ENCODE results near the gene GAB4. TPM values are rescaled to one million over a fixed set of nuclear protein-coding genes. Genes with fewer than 3 reads are reported as not detected.
"Not testable (repeated sequence)": the region's sequence is repeated elsewhere in the genome, so short reads cannot be mapped to it uniquely, and the experiment has no call there.

Gene GAB4
- polyA plus RNA-seq, 2 of the 4 experiments (the other 2 are of a cell fraction): not detected

DNA sequence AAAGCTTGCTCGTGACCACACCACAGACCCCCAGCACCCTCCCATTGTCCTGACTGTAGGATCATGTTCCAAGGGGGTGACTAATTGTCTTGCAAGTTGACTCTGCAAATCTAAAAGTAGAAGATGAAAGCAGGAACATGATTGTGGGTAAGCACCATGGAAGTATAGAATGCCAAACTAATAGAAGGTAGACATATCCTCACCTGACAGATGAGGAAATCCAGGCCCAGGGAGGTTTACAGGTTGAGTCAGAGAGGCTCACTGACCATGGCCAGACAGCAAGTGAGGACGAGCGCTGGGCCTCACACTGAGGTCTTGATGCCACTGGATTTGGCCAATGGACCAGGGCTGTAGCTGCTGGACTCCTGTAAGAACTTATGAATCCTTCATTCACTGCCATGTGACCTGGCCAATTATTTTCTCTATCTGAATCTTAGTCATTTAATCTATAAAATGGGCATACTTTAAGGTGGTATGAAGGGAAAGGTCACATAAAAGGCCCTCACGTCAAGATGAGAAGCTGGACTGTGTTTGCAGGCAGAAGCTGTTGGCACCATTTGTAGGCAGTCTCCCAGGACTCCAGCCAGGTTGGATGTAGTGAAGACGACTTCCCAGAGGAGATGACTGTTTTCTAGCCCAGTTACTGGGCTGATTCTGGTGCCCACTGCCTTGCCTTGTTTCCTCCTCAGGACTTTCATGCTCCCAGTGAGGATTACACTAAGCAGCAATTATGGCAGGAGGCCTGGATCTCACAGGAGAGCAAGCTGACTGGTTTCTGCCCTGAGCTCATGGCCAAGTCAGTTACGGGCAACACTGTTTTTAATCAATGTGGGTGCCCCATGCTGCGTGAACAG is 54.6 kb downstream of the GAB4 start:
- no peak for ATAC-seq
- H3K27ac ChIP-seq: no peak overlapping the region
- H3K4me3 ChIP-seq: no peak overlapping the region
- TF ChIP-seq HES2 (IDR thresholded peaks at IDR 0.05): no peak
- no peak for TF ChIP-seq MAZ (IDR thresholded peaks at IDR 0.05; ENCODE audit: borderline replicate concordance, low read depth, low read length)
- no peak for TF ChIP-seq PHF8 (IDR thresholded peaks at IDR 0.05; ENCODE audit: borderline replicate concordance, low read depth)
- TF ChIP-seq RFX5 (IDR thresholded peaks at IDR 0.05): no peak
- no peak for TF ChIP-seq CBX2 (IDR thresholded peaks at IDR 0.05; ENCODE audit: borderline replicate concordance, low read depth)
- TF ChIP-seq RARB (CRISPR knock-in tag; IDR thresholded peaks at IDR 0.05): no peak
- no peak for TF ChIP-seq SREBF2 (IDR thresholded peaks at IDR 0.05)
- TF ChIP-seq FOSB (CRISPR knock-in tag; IDR thresholded peaks at IDR 0.05): no peak
- no peak overlapping the region for H3K4me2 ChIP-seq
- FAIRE-seq: no peak
- H3K9me3 ChIP-seq: no peaks in the 10 kb centered on the region
- DNase-seq (ENCODE audit: low read depth in 1 of 2, low spot score in 1 of 2): no peak
- ChIA-PET CTCF (no interaction called here), POLR2A (no interaction called here)
- no peaks in the 10 kb centered on the region for H3K4me1 ChIP-seq
- 27% methylated on average over 7 of the region's 7 CpGs for WGBS (ENCODE audit: missing lambda C conversion rate)

- CTCF ChIA-PET: interaction anchor here (0.8 to 1.7 kb wide), 2 partner anchors 10 to 17 kb away, joined by 3 to 4 read pairs; no protein-coding TSS in a partner anchor
- TF ChIP-seq, protein P1, sequence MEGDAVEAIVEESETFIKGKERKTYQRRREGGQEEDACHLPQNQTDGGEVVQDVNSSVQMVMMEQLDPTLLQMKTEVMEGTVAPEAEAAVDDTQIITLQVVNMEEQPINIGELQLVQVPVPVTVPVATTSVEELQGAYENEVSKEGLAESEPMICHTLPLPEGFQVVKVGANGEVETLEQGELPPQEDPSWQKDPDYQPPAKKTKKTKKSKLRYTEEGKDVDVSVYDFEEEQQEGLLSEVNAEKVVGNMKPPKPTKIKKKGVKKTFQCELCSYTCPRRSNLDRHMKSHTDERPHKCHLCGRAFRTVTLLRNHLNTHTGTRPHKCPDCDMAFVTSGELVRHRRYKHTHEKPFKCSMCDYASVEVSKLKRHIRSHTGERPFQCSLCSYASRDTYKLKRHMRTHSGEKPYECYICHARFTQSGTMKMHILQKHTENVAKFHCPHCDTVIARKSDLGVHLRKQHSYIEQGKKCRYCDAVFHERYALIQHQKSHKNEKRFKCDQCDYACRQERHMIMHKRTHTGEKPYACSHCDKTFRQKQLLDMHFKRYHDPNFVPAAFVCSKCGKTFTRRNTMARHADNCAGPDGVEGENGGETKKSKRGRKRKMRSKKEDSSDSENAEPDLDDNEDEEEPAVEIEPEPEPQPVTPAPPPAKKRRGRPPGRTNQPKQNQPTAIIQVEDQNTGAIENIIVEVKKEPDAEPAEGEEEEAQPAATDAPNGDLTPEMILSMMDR (IDR thresholded peaks at IDR 0.05): no peak
- TF ChIP-seq RNF2 (IDR thresholded peaks at IDR 0.05; ENCODE audit: borderline replicate concordance, low read depth): no peak
- TF ChIP-seq HOXB5 (CRISPR knock-in tag; IDR thresholded peaks at IDR 0.05): no peak
- TF ChIP-seq HDAC2 (IDR thresholded peaks at IDR 0.05): no peak
- TF ChIP-seq HOXB13 (CRISPR knock-in tag; IDR thresholded peaks at IDR 0.05; ENCODE audit: low read depth): no peak
- TF ChIP-seq, protein P2, sequence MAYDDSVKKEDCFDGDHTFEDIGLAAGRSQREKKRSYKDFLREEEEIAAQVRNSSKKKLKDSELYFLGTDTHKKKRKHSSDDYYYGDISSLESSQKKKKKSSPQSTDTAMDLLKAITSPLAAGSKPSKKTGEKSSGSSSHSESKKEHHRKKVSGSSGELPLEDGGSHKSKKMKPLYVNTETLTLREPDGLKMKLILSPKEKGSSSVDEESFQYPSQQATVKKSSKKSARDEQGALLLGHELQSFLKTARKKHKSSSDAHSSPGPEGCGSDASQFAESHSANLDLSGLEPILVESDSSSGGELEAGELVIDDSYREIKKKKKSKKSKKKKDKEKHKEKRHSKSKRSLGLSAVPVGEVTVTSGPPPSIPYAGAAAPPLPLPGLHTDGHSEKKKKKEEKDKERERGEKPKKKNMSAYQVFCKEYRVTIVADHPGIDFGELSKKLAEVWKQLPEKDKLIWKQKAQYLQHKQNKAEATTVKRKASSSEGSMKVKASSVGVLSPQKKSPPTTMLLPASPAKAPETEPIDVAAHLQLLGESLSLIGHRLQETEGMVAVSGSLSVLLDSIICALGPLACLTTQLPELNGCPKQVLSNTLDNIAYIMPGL (CRISPR knock-in tag; IDR thresholded peaks at IDR 0.05; ENCODE audit: borderline replicate concordance): no peak
- no peak for ATAC-seq
These were observed 58.5 kb downstream of the GAB4 start for GRCh38 chr22:16949561-16949960.

DNA sequence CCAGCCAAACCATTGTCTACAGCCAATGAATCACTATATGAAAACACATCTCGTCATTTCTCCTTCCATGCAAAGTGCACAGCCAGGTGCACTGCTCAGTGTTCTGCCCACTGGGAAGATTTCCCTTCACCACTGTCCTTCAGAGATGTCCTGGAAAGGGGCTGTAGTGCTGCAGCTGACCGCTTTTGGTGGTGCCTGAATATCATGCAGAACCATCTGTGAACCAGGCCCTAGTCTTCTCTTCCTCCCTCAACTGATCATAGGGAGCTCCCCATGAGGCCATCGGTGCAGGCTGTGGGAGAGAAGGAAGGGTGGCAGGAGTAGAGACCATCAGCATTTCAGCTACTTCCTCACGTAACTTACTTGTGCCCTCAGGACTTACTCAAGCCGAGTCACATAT is 70.2 kb downstream of the GAB4 start:
- CTCF ChIA-PET: no interaction called here
- no peak for FAIRE-seq

More at GRCh38 chr22:16949561-16949960, 58.5 kb downstream of the GAB4 start:
- Histone ChIP-seq H3K27ac (no peak overlapping the region), H3K4me3 (no peak overlapping the region), H3K4me1 (no peaks in the 10 kb centered on the region), H3K9me3 (no peaks in the 10 kb centered on the region), H3K4me2 (no peak overlapping the region)
- 3% methylated on average over 3 of the region's 3 CpGs for WGBS (ENCODE audit: missing lambda C conversion rate)
- DNase-seq (ENCODE audit: low read depth in 1 of 2, low spot score in 1 of 2) (no peak), FAIRE-seq (no peak)
- POLR2A ChIA-PET: no interaction called here

GRCh38 chr22:16937209-16937608 is 70.8 kb downstream of the GAB4 start:
- FAIRE-seq; ATAC-seq; H3K4me3 ChIP-seq; H3K27ac ChIP-seq; CTCF ChIA-PET; H3K4me1 ChIP-seq; H3K9me3 ChIP-seq; H3K4me2 ChIP-seq; POLR2A ChIA-PET; DNase-seq (ENCODE audit: low read depth in 1 of 2, low spot score in 1 of 2): not testable (repeated sequence)
- WGBS (ENCODE audit: missing lambda C conversion rate): 39% methylated on average over 5 of the region's 5 CpGs

More for the DNA sequence above, 70.2 kb downstream of the GAB4 start:
- 18% methylated on average over 4 of the region's 5 CpGs for WGBS (ENCODE audit: missing lambda C conversion rate)
- no peak for DNase-seq (ENCODE audit: low read depth in 1 of 2, low spot score in 1 of 2)
- ATAC-seq: no peak
- no peak overlapping the region for H3K4me2 ChIP-seq
- no peak overlapping the region for H3K4me3 ChIP-seq
- no peak overlapping the region for H3K27ac ChIP-seq
- H3K4me1 ChIP-seq: no peaks in the 10 kb centered on the region
- TF ChIP-seq FOXS1 (CRISPR knock-in tag; IDR thresholded peaks at IDR 0.05): no peak
- no peak for TF ChIP-seq ZNF302 (CRISPR knock-in tag; IDR thresholded peaks at IDR 0.05)
- TF ChIP-seq TFCP2L1 (CRISPR knock-in tag; IDR thresholded peaks at IDR 0.05): no peak
- no peak for TF ChIP-seq EP300 (IDR thresholded peaks at IDR 0.05)
- TF ChIP-seq, protein P2 (CRISPR knock-in tag; IDR thresholded peaks at IDR 0.05; ENCODE audit: borderline replicate concordance): no peak
- TF ChIP-seq RAD21 (conservative IDR thresholded peaks at IDR 0.05 in 1 of 2, IDR thresholded peaks at IDR 0.05 in 1 of 2): no peak
- TF ChIP-seq, protein P3, sequence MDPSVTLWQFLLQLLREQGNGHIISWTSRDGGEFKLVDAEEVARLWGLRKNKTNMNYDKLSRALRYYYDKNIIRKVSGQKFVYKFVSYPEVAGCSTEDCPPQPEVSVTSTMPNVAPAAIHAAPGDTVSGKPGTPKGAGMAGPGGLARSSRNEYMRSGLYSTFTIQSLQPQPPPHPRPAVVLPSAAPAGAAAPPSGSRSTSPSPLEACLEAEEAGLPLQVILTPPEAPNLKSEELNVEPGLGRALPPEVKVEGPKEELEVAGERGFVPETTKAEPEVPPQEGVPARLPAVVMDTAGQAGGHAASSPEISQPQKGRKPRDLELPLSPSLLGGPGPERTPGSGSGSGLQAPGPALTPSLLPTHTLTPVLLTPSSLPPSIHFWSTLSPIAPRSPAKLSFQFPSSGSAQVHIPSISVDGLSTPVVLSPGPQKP (IDR thresholded peaks at IDR 0.05; ENCODE audit: low read depth, low read length): no peak
- POLR2A ChIA-PET: no interaction called here
- no peaks in the 10 kb centered on the region for H3K9me3 ChIP-seq

Data from A549 (cell line).